Measurements from ENCODE around the gene MAML1. TPM values are rescaled to one million over a fixed set of nuclear protein-coding genes. Genes with fewer than 3 reads are reported as not detected.
A peak's percentile ranks its signal among the peaks of the same experiment; 100 is the strongest.

MAML1 gene
- total RNA-seq, 2 donors from 2014 or later, result 29.7 TPM

DNA sequence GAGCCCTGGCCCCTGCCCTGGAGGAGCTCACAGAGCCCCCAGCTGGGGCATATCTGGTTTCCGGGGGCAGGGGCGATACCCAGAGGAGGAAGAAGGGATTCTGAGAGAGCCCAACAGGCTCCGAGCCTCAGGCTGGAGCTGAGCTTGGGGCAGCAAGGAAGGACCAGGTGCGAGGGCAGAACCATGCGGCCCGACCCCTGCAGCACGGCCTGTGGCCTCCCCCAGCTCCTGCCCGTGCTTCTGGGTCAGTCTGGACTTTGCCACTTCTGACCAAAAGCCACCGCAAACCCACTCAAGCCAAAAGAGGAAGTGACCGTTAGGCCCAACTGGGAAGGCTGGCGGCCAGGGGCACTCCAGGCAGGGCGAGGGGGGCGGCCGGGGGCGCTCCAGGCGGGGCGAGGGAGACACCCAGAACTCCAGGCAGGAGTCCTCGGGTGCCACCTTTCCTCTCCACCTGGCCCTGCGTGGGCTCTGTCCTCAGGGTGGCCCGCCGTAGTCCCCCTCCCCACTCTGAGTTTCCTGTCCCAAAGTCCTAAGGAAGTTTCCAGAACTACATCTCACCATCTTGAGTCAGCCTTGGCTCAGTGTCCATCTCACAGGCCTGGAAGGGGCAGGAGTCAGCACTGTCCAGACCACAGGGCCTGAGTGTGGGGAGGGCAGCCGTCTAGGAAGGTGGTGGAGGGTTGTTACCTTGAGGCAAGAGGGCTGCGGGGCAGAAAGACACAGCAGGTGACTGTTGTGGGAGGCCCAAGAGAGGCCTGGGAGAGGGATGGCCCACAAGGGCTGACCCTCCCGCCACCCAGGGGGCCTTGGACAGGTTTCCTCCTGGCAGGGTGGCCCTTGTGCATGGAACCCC, 60.2 kb downstream of the MAML1 start:
- H3K36me3 ChIP-seq, result peaks cover 2% of the 10 kb centered on the region
- H3K4me3 ChIP-seq, result no peak overlapping the region
- peak overlapping the region; percentile 17 for H3K27ac ChIP-seq
- H3K4me1 ChIP-seq, result peaks cover 4% of the 10 kb centered on the region
- intact Hi-C loops (cut with DNase I), result no loop called here
- TF ChIP-seq, protein P1, sequence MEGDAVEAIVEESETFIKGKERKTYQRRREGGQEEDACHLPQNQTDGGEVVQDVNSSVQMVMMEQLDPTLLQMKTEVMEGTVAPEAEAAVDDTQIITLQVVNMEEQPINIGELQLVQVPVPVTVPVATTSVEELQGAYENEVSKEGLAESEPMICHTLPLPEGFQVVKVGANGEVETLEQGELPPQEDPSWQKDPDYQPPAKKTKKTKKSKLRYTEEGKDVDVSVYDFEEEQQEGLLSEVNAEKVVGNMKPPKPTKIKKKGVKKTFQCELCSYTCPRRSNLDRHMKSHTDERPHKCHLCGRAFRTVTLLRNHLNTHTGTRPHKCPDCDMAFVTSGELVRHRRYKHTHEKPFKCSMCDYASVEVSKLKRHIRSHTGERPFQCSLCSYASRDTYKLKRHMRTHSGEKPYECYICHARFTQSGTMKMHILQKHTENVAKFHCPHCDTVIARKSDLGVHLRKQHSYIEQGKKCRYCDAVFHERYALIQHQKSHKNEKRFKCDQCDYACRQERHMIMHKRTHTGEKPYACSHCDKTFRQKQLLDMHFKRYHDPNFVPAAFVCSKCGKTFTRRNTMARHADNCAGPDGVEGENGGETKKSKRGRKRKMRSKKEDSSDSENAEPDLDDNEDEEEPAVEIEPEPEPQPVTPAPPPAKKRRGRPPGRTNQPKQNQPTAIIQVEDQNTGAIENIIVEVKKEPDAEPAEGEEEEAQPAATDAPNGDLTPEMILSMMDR (IDR thresholded peaks at IDR 0.05), result no peak
- H3K9ac ChIP-seq (ENCODE audit: low read depth in 2 of 2, low read length in 2 of 2), result no peak overlapping the region
- H3K9me3 ChIP-seq, result no peaks in the 10 kb centered on the region
- H3K27me3 ChIP-seq, result no peaks in the 10 kb centered on the region
- DNase-seq, result peak; percentile 38

DNA sequence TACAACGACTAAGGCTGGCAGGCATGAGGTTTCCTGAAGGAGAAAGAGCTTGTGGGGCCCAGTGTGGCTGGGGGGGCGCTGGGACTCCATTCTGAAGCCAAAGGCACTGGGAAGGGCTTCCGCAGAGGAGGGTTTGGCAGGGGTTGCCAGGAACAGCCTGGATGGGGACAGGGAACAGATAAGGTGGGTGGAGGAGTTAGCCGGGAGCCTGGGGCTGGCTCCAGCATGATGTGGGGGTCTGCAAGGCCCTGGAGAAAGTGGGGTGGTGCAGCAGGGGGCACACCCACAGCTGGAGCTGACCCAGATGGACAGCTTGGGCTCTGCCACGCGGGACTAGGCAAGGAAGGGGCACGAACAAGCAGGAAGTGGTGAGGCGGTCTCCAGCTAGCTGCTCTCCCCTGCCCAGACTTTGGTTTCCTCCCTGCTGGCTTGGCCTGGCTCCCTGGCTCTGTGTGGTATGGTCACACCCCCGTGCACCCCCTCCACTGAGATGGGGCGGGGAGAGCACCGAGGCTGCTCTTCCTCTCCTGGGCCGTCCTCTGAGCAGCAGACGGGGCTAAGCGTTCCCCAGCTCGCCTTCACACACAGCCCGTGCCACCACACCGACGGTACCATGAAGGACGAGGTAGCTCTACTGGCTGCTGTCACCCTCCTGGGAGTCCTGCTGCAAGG, 61.0 kb downstream of the MAML1 start, which contains the start of gene LTC4S:
TSS of gene LTC4S (plus strand) at position 519 of the 672 bp plus-strand sequence. CDS start at position 614, 95 bp downstream.
- H3K4me1 ChIP-seq, result peaks cover 4% of the 10 kb centered on the region
- no peaks in the 10 kb centered on the region for H3K9me3 ChIP-seq
- H3K36me3 ChIP-seq, result peaks cover 10% of the 10 kb centered on the region
- intact Hi-C loops (cut with DNase I), result no loop called here
- H3K27ac ChIP-seq, result peak within 1 kb of the TSS; percentile 11
- TF ChIP-seq, protein P1 (IDR thresholded peaks at IDR 0.05), result no peak
- no peaks in the 10 kb centered on the region for H3K27me3 ChIP-seq
- DNase-seq, result peak; percentile 67
- no peak within 1 kb of the TSS for H3K4me3 ChIP-seq
- peak within 1 kb of the TSS; percentile 44 to 52 for H3K9ac ChIP-seq (ENCODE audit: low read depth in 2 of 2, low read length in 2 of 2)

DNA sequence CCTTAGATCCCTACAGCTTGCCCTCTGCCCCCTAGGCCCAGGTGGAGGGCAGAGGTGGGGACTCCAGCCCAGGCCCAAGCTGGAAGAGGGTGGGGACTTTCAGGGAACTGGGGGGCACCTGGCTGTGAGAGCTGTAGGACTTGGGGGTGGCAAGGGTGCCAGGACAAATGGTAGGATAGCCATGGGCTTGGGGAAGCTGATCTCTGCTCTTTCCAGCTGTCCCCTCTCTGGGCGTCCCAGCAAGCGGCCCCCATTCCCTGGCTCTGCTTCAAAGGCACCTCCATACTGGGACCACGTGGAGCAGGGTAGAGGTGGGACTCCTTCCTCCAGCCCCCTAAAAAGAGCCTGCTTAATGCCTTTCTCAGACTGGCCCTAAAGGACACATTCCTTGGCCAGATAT, 61.5 kb downstream of the MAML1 start:
- H3K9me3 ChIP-seq, result no peaks in the 10 kb centered on the region
- peaks cover 12% of the 10 kb centered on the region for H3K36me3 ChIP-seq
- peak overlapping the region; percentile 44 to 52 for H3K9ac ChIP-seq (ENCODE audit: low read depth in 2 of 2, low read length in 2 of 2)
- peaks cover 4% of the 10 kb centered on the region for H3K4me1 ChIP-seq
- no peak overlapping the region for H3K4me3 ChIP-seq
- TF ChIP-seq, protein P1 (IDR thresholded peaks at IDR 0.05), result no peak
- DNase-seq, result no peak
- no peaks in the 10 kb centered on the region for H3K27me3 ChIP-seq
- no peak overlapping the region for H3K27ac ChIP-seq
- intact Hi-C loops (cut with DNase I), result no loop called here

DNA sequence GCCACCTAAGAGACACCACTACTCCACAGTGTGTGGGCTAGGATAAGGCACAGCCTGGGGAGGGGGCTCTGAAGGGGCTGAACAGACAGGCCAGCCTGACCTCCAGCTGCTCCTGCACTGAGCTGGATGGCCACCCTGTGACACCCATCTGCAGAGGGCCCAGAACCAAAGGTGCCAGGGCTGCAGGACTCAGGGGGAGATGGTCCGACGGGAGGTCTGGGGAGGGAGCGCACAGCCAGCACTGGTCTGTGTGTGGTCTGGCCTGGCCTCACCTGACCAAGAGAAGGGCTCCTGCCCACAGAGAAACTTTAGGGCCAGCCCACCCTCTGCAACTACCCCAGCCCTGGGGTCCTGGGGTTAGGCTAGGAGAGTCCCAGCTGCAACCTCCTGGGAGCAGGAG, 62.0 kb downstream of the MAML1 start:
- Histone ChIP-seq H3K4me3 (no peak overlapping the region), H3K9me3 (no peaks in the 10 kb centered on the region), H3K27me3 (no peaks in the 10 kb centered on the region), H3K4me1 (peaks cover 4% of the 10 kb centered on the region), H3K27ac (no peak overlapping the region), H3K36me3 (peaks cover 15% of the 10 kb centered on the region), H3K9ac (ENCODE audit: low read depth in 2 of 2, low read length in 2 of 2) (peak overlapping the region in 1 of 2 donors; percentile 52)
- DNase-seq, result no peak
- intact Hi-C loops (cut with DNase I), result no loop called here
- TF ChIP-seq, protein P1 (IDR thresholded peaks at IDR 0.05), result no peak

DNA sequence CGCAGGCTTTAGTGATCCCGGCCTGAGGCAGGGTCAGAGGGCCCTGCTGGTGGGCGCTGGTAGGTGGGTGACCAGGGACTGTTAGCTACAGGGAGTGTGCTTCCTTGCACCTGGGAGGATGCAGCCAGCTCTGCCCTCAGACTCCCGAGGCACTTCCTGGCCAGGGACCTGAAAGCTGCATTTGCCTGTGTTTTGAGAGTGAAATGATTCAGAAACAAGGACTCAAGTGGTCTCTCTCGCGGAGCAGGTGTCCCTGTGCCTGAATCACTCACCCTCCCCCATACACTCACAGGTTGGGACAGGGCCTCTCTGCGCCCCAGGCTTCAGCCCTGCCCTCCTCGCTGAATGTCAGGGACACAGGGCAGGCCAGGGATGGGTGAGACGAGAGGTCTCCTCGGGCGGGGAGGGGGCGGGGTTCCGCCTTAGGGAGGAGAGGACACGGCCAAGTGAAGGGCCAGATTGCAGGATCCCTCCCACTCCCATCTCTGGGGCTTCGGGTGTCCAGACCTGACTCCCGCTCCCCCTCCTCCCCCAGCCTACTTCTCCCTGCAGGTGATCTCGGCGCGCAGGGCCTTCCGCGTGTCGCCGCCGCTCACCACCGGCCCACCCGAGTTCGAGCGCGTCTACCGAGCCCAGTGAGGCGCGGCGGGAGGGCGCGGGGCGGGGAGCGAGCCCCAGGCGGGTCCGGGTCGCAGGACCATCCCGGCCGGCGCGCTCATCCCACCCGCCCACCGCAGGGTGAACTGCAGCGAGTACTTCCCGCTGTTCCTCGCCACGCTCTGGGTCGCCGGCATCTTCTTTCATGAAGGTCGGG, 62.6 kb downstream of the MAML1 start:
- Histone ChIP-seq H3K27me3 (no peaks in the 10 kb centered on the region), H3K36me3 (peaks cover 17% of the 10 kb centered on the region), H3K9me3 (no peaks in the 10 kb centered on the region), H3K9ac (ENCODE audit: low read depth in 2 of 2, low read length in 2 of 2) (peak overlapping the region; percentile 72 to 83), H3K4me3 (peak overlapping the region; percentile 58), H3K27ac (peak overlapping the region; percentile 94), H3K4me1 (peaks cover 4% of the 10 kb centered on the region)
- intact Hi-C loops (cut with DNase I), result loop anchor here (5.0 kb wide), 2 partner anchors 33 to 62 kb away; partner anchors contain the start of gene MRNIP
- TF ChIP-seq, protein P1 (IDR thresholded peaks at IDR 0.05), result no peak
- DNase-seq, result peak; percentile 73

Data from colonic mucosa (tissue), 4 donors.